ENCODE data around the gene ZRSR2. TPM values are rescaled to one million over a fixed set of nuclear protein-coding genes. Genes with fewer than 3 reads are reported as not detected.

The ZRSR2 gene
- total and polyA plus RNA-seq, 9 donors, result 5.5 to 15.3 (median 11.1) TPM

DNA sequence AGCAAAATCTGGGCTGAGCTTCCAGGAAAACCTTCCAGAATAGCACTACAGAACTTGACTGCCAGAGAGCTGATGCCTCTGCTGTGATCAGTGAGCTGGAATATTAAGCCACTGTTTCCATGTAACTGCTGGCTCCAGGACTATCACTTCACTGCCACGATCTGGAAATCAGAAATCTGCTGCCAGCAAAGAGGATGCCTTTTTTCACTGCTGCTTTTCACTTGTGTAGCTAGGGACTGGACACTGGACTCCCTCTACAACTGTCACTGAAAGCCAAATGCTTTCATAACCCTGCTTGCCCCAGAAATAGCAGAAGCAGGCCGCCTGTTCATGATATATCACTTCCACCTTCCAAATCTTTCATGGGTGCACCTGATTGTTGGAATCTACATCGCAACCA lies 73.7 kb downstream of the ZRSR2 start:
- no peaks in the 10 kb centered on the region for H3K4me1 ChIP-seq (ENCODE audit: control insufficient read depth, insufficient read depth, low read length)
- no peak overlapping the region for H3K27ac ChIP-seq (ENCODE audit: low read length)
- H3K27me3 ChIP-seq (ENCODE audit: control insufficient read depth, insufficient read depth, low read length), result peaks cover 29% of the 10 kb centered on the region
- H3K4me3 ChIP-seq (ENCODE audit: low read length), result no peak overlapping the region
- no peaks in the 10 kb centered on the region for H3K9me3 ChIP-seq (replicated peaks; ENCODE audit: control insufficient read depth, low read depth, low read length)
- H3K36me3 ChIP-seq (ENCODE audit: control insufficient read depth, insufficient read depth, low read length), result no peaks in the 10 kb centered on the region
- 60% methylated on average over 1 of the region's 3 CpGs for WGBS (ENCODE audit: insufficient coverage)
- peak; percentile 62 for DNase-seq

DNA sequence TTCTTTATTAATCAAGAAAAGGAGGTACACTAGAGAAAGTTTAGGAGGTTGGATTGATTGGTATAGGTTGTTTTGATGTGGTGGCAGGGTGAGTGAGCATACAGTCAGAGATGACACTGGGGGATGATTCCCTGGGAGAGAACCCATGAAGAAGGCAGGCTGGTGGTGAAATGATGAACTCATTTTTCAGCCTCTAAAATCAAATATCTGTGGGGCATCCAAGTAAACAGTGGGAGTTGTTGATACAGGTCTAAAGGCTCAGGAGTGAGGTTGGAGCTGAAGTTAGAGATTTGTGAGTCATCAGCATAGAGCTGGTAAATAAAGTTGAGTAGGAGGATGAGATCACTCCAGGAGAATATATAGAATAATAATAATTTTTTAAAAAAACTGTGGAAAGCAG lies 74.3 kb downstream of the ZRSR2 start:
- Histone ChIP-seq H3K4me1 (ENCODE audit: control insufficient read depth, insufficient read depth, low read length) (no peaks in the 10 kb centered on the region), H3K36me3 (ENCODE audit: control insufficient read depth, insufficient read depth, low read length) (no peaks in the 10 kb centered on the region), H3K4me3 (ENCODE audit: low read length) (no peak overlapping the region), H3K9me3 (replicated peaks; ENCODE audit: control insufficient read depth, low read depth, low read length) (no peaks in the 10 kb centered on the region), H3K27ac (ENCODE audit: low read length) (no peak overlapping the region), H3K27me3 (ENCODE audit: control insufficient read depth, insufficient read depth, low read length) (peaks cover 31% of the 10 kb centered on the region)
- no peak for DNase-seq

DNA sequence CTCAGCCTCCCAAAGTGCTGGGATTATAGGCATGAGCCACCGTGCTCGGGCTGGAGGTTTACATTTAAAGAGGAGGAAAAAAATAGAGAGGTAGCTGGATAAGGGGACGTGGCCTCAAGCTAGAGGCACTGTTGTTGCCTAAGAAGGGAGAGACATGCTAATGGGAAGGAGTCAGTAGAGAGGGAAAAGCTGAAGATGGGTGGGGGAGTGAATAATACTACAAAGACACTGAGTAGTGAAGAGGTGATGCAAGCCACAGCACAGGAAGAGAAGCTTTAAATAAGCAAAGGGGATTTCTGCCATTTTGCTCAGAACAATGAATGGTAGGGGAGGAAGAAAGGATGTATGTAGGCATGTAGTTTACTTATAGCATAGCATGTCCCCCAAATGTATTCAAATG lies 75.9 kb downstream of the ZRSR2 start:
- H3K4me1 ChIP-seq (ENCODE audit: control insufficient read depth, insufficient read depth, low read length), result no peaks in the 10 kb centered on the region
- no peak overlapping the region for H3K4me3 ChIP-seq (ENCODE audit: low read length)
- 82% methylated on average over 3 of the region's 3 CpGs for WGBS (ENCODE audit: insufficient coverage)
- H3K36me3 ChIP-seq (ENCODE audit: control insufficient read depth, insufficient read depth, low read length), result no peaks in the 10 kb centered on the region
- DNase-seq, result no peak
- H3K27me3 ChIP-seq (ENCODE audit: control insufficient read depth, insufficient read depth, low read length), result peaks cover 32% of the 10 kb centered on the region
- no peaks in the 10 kb centered on the region for H3K9me3 ChIP-seq (replicated peaks; ENCODE audit: control insufficient read depth, low read depth, low read length)
- no peak overlapping the region for H3K27ac ChIP-seq (ENCODE audit: low read length)

DNA sequence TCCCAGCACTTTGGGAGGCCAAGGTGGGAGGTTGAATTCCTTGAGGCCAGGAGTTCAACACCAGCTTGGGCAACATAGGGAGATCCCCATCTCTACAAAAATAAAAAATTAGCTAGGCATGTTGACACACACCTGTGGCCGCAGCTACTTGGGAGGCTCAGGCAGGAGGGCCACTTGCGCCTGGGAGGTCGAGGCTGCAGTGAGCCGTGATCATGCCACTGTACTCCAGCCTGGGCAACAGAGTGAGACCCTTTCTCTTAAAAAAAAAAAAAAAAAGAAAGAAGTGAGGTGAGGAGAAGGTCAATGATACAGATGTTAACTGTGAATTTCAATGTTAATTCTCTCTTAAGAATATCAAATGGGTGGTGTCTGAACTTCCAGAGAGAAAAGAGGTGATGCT lies 79.4 kb downstream of the ZRSR2 start:
- Histone ChIP-seq H3K4me1 (ENCODE audit: control insufficient read depth, insufficient read depth, low read length) (no peaks in the 10 kb centered on the region), H3K36me3 (ENCODE audit: control insufficient read depth, insufficient read depth, low read length) (no peaks in the 10 kb centered on the region), H3K4me3 (ENCODE audit: low read length) (no peak overlapping the region), H3K9me3 (replicated peaks; ENCODE audit: control insufficient read depth, low read depth, low read length) (no peaks in the 10 kb centered on the region), H3K27me3 (ENCODE audit: control insufficient read depth, insufficient read depth, low read length) (peaks cover 40% of the 10 kb centered on the region), H3K27ac (ENCODE audit: low read length) (no peak overlapping the region)
- DNase-seq, result no peak
- WGBS (ENCODE audit: insufficient coverage), result 96% methylated on average over 3 of the region's 4 CpGs

DNA sequence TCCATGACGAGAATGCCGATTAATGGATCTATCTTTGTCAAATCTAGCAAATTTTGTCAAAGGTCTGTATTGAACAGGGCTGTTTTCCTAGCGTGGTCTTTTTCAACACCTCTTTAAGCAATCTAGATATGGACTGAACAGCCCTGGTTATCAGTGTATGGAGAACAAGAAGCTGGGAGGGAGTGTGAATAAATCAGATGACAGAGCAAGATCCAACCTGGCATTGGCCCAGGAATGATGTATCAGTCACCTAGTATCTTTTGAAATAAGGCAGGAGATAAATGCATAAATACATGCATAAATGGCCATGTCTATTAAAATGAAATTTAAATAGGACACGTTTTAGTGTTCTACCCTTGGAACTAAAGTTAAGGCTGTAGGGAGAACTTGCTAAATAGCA lies 80.0 kb downstream of the ZRSR2 start:
- H3K9me3 ChIP-seq (replicated peaks; ENCODE audit: control insufficient read depth, low read depth, low read length), result no peaks in the 10 kb centered on the region
- WGBS (ENCODE audit: insufficient coverage), result no CpG with 5 or more reads among the region's 4 CpGs
- H3K36me3 ChIP-seq (ENCODE audit: control insufficient read depth, insufficient read depth, low read length), result no peaks in the 10 kb centered on the region
- H3K4me3 ChIP-seq (ENCODE audit: low read length), result no peak overlapping the region
- H3K27ac ChIP-seq (ENCODE audit: low read length), result no peak overlapping the region
- H3K4me1 ChIP-seq (ENCODE audit: control insufficient read depth, insufficient read depth, low read length), result no peaks in the 10 kb centered on the region
- DNase-seq, result no peak
- peaks cover 42% of the 10 kb centered on the region for H3K27me3 ChIP-seq (ENCODE audit: control insufficient read depth, insufficient read depth, low read length)

Other genes with a start within 250 kb of the ZRSR2 start
- gene ACE2, start 189.5 kb upstream of the ZRSR2 start, total RNA-seq, result 0.04 TPM
- 10 to 100 TPM in 1 of 8 donors, 1 to 10 TPM in 1, under 1 TPM in 1, not detected in 5; 0.11 to 19.0 (median 3.2) TPM for gene ACE2, start 189.5 kb upstream of the ZRSR2 start, polyA plus RNA-seq (ENCODE audit: insufficient read depth in 1 of 8, insufficient read length in 8 of 8, low replicate concordance in 1 of 8)
- gene CLTRN, start 125.7 kb upstream of the ZRSR2 start, total RNA-seq, result 0.13 TPM
- under 1 TPM; 0.24 to 0.53 (median 0.42) TPM for gene CLTRN, start 125.7 kb upstream of the ZRSR2 start, polyA plus RNA-seq (ENCODE audit: insufficient read depth in 1 of 8, insufficient read length in 8 of 8, low replicate concordance in 1 of 8)
- 5.5 TPM for gene CA5B, start 52.2 kb upstream of the ZRSR2 start, total RNA-seq
- 1 to 10 TPM; 2.6 to 4.7 (median 3.3) TPM for gene CA5B, start 52.2 kb upstream of the ZRSR2 start, polyA plus RNA-seq (ENCODE audit: insufficient read depth in 1 of 8, insufficient read length in 8 of 8, low replicate concordance in 1 of 8)
- gene AP1S2, start 64.3 kb downstream of the ZRSR2 start, total RNA-seq, result 39.1 TPM
- gene AP1S2, start 64.3 kb downstream of the ZRSR2 start, polyA plus RNA-seq (ENCODE audit: insufficient read depth in 1 of 8, insufficient read length in 8 of 8, low replicate concordance in 1 of 8), result 10 to 100 TPM; 36.5 to 50.5 (median 42.9) TPM